Neural cell (in vitro differentiated cells): ENCODE results near the gene SLC18A3.

Experiments
- EP300 ChIP-seq: fragments of 450-650 bp; conservative IDR thresholded peaks from 2 replicates; pipeline ENCODE4 v1.6.1; 2014; ENCODE audit warnings: antibody characterized with exemption, mild to moderate bottlenecking, moderate library complexity; ENCODE audit not compliant: poor library complexity, severe bottlenecking
- EZH2 ChIP-seq: fragments of 200-600, 300-800 bp; shearing (Covaris generic), sonication (generic); IDR thresholded peaks from 2 replicates; pipeline ENCODE4 v1.6.1; 2014; ENCODE audit warnings: antibody characterized with exemption, low read length, borderline replicate concordance, mild to moderate bottlenecking; ENCODE audit not compliant: insufficient read depth, poor library complexity, severe bottlenecking
- MXI1 ChIP-seq: fragments of 450-650 bp; conservative IDR thresholded peaks from 2 replicates; pipeline ENCODE4 v1.6.1; 2014; ENCODE audit warnings: antibody characterized with exemption, mild to moderate bottlenecking; ENCODE audit not compliant: poor library complexity, severe bottlenecking
- POLR2AphosphoS5 ChIP-seq: IDR thresholded peaks from 2 replicates; pipeline ENCODE4 v1.6.1; 2012
- TAF1 ChIP-seq: IDR thresholded peaks from 2 replicates; pipeline ENCODE4 v1.6.1; 2012; ENCODE audit warnings: low read depth
- TF ChIP-seq, protein P1 (sequence below): fragments of 450-650 bp; IDR thresholded peaks from 2 replicates; pipeline ENCODE4 v1.5.1; 2014; ENCODE audit warnings: antibody characterized with exemption, mild to moderate bottlenecking, moderate library complexity; ENCODE audit not compliant: poor library complexity, severe bottlenecking
- TF ChIP-seq, protein P2 (sequence below): IDR thresholded peaks from 2 replicates; pipeline ENCODE4 v1.6.1; 2012; ENCODE audit warnings: borderline replicate concordance

GRCh38 chr10:49601857-49602256 lies 8.3 kb upstream of the SLC18A3 start:
- TF ChIP-seq, protein P1, sequence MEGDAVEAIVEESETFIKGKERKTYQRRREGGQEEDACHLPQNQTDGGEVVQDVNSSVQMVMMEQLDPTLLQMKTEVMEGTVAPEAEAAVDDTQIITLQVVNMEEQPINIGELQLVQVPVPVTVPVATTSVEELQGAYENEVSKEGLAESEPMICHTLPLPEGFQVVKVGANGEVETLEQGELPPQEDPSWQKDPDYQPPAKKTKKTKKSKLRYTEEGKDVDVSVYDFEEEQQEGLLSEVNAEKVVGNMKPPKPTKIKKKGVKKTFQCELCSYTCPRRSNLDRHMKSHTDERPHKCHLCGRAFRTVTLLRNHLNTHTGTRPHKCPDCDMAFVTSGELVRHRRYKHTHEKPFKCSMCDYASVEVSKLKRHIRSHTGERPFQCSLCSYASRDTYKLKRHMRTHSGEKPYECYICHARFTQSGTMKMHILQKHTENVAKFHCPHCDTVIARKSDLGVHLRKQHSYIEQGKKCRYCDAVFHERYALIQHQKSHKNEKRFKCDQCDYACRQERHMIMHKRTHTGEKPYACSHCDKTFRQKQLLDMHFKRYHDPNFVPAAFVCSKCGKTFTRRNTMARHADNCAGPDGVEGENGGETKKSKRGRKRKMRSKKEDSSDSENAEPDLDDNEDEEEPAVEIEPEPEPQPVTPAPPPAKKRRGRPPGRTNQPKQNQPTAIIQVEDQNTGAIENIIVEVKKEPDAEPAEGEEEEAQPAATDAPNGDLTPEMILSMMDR: no peak
- no peak for TF ChIP-seq POLR2AphosphoS5
- TF ChIP-seq EZH2: no peak
- TF ChIP-seq MXI1: no peak
- no peak for TF ChIP-seq TAF1
- TF ChIP-seq, protein P2, sequence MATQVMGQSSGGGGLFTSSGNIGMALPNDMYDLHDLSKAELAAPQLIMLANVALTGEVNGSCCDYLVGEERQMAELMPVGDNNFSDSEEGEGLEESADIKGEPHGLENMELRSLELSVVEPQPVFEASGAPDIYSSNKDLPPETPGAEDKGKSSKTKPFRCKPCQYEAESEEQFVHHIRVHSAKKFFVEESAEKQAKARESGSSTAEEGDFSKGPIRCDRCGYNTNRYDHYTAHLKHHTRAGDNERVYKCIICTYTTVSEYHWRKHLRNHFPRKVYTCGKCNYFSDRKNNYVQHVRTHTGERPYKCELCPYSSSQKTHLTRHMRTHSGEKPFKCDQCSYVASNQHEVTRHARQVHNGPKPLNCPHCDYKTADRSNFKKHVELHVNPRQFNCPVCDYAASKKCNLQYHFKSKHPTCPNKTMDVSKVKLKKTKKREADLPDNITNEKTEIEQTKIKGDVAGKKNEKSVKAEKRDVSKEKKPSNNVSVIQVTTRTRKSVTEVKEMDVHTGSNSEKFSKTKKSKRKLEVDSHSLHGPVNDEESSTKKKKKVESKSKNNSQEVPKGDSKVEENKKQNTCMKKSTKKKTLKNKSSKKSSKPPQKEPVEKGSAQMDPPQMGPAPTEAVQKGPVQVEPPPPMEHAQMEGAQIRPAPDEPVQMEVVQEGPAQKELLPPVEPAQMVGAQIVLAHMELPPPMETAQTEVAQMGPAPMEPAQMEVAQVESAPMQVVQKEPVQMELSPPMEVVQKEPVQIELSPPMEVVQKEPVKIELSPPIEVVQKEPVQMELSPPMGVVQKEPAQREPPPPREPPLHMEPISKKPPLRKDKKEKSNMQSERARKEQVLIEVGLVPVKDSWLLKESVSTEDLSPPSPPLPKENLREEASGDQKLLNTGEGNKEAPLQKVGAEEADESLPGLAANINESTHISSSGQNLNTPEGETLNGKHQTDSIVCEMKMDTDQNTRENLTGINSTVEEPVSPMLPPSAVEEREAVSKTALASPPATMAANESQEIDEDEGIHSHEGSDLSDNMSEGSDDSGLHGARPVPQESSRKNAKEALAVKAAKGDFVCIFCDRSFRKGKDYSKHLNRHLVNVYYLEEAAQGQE: no peak
- TF ChIP-seq EP300: no peak
